Inferior parietal cortex (tissue), 1 donor: Measurements from ENCODE around the gene INHBE.
A peak's percentile ranks its signal among the peaks of the same experiment; 100 is the strongest.
"Not testable (repeated sequence)": the region's sequence is repeated elsewhere in the genome, so short reads cannot be mapped to it uniquely, and the experiment has no call there.

ENCODE experiments used
- DNase-seq: peaks from one replicate; pipeline ENCODE4 v3.0.0-alpha.2; 2016; ENCODE audit errors: extremely low spot score

Gene INHBE

DNA sequence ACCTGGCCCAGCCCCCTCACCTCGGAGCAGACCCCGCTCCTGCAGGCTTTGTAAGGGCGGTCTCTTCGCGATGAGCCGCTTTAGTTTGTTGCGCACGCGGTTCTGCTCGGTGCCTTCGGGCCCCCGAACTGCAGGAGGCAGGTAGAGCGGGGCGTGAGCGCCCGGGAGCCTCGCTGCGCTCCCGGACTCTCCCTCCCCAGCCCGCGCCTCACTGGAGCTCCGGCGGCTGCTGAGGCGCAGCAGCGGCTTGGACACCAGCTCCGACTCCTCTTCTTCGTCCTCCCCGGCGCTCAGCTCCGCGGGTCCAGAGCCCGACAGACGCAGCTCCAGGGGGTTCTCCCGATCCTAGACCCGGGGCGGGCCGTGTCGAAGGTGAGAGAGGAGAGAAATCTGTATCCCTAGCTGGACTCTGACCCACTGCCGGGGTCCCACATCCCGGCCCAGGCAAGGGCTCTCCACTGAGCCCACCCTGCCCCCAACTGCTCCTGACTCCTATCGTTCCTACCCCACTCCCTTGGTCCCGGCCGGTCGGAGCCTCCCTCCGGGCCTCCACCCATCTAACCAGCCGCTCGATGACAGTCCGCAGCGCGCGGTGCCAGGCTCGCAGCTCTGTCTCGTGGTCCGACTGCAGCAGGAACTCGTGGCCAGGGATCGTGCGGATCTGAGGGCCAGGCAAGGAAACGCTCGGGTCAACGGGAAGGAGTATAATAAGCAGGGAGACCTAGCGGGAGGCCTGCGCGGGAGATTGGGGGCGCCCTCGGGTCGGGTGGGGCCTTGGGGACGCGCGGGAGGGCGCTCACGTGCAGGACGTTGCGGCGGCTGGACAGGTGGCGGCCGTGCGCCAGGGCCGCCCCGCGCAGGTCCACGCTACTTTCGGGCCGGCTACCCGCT is 20.4 kb downstream of the INHBE start:
- no peak for DNase-seq

DNA sequence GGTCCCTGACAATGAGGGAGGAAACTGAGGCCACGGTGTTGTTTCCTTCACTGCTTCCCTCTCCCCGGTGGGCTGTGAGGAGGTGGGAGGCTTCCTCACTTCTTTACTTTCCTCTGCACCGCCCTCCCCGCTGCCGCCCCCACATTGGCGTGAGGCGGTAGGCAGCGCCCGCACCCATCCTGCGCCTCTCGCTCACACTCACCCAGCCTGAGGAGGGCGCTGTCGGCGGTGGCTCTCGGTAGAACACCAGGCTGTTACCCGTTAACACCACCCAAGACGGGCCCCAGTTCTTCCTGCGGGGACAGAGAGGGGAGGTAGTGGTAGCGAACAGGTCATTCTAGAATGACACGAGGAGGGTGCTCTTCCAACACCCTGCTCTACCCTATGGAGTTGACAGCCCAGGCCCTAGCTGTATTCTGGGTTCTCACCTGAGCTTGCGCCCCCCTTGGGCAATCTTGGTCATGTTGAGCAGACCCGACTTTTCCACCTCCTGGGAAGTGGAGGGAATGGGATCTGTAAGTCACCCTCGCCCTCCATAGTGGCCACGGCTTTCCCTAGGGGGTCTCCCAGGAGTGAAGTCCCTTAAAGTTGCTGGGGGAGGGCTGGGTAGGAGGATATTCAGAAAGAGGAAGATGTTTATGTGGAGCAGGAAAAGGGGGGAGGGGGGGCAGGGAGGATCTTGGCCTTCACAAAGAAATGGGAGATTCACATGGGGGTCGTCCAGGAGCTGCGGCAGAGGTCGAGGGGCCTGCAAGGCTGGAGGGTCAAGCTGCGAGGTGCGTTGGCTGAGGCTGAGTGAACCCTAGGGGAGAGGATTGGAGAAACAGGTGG is 21.3 kb downstream of the INHBE start:
- DNase-seq, result no peak

DNA sequence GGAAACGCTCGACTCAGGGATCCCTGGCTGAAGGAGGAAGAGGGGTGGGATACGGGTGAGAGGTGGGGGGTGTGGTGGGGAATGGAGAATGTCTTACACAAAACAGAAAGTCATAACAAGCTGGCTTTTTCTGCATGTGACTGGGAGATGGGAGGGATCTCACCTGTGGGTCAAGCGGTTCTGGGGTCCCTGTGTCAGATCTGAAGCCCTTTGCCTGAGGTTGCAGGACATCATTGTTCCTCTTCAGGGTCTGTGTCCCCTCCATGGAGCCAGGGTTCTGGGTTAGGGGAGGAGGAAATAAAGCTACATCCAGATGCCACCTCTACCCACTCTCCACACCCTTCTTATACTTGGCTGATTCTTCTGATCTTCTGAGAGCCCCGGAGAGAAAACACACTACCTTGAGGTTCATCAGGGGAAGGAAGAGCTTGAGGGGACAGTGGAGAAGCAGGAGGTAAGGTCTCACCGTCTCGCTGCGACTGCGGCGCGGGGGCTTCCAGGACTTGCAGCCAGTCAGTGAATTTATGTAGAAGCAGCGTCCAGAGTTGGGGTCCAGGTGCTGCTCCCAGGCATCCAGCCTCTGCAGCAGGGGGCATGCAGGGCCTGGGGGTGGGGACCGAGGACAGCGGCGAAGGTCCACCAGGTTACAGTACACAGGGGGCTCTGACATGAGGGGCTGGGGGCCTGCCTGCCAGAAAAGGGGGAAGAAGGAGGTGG is 22.0 kb downstream of the INHBE start:
- DNase-seq, result no peak

DNA sequence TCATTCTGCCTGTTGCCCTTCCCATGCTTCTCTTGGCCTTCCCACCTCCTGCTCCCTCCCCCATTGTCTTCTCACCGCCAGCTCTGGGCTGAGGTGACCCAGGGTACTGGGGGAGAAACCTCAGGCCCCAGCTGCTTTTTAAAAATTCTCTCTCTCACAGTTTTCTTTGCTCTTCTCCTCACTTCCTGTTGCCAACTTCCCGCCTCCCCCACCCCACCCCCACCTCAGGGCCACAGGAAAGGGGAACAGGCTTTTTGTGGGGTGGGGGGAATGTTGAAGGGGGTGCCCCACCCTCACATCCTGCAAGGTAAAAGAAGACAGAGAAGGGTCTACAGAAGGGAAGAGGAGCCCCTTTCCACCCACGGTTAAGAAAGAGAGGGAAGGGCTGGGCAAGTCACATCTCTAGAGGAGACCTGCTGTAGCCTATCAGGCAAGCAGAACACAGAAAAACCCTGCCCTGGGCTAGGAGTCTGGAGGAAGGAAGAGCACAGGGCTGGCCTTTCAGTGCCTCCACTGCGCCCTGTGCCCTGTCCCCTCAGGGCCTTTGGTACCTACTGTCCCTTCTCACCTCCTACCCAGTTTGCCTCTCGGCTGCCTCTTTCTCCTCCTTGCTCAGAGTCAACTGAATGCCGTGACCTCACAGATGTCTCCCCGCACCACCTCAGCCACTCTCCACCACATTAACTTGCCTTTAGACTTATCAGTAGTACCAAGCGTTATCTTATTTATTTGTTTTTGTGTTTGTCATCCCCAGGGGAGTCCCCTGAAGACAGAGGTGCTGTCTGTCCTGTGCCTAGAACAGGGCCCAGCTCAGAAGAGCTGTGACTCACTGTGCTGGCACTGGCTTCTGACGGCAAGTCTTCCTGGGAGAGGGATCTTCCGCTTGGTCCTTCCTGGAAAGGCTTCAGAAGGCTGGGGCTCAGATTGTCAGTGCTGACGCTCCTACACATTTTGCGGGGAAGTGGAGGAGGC is 22.9 kb downstream of the INHBE start:
- no peak for DNase-seq

DNA sequence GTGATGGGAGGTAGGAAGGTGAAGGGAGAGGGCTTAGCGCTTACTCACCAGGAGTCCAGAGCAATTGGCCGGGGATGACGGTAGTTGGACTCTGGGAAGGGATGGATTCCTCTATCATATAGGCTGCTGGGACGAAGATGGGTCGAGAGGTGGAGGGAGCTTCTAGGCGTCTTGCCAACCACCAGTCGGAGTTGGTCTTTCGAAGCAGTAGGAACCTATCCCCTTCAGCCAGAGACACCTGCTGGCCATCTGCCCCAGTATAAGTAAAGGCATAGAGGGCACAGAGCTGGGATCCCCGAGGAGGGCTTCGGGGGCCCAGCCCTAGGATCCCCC is 23.9 kb downstream of the INHBE start:
- no peak for DNase-seq

DNA sequence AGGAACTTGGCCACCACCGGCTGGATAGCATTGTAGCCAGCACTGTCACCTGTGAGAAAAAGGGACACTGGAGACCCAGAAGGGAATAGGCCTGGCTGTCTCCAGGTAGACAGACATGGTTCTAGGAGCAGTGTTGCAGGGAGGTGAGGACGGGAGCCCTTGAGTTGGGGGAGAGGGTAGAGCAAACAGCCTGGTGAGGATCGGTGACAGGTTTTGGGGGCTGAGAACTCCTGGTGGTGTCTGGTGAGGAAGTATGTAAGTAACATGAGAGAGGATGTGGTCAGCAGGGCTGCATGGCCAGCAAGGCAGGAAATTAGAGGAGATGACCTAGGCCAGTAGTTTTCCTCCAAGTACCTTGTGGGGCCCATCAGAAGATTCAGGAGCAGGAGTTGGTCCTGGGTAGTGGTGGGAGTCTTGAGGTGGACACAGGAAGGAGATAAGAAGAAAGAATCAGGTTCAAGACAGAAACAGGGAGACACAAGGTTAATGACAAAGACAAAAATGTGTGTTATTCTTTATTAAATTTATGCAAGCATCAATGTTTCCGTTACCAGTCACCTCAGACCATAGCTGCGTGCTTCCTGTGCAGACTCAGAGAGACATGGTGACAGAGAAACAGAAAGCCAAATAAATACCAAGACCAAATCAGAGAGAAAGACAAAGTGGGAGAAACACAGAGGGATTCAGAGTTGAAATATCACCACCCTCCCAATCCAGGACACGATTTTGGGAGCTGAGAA is 24.4 kb downstream of the INHBE start, which contains the start of gene ARHGAP9:
Gene ARHGAP9, minus strand, starts transcription at position 491 of the 740 bp plus-strand sequence. Its CDS starts 460 bp downstream, at position 31.
- no peak for DNase-seq

DNA sequence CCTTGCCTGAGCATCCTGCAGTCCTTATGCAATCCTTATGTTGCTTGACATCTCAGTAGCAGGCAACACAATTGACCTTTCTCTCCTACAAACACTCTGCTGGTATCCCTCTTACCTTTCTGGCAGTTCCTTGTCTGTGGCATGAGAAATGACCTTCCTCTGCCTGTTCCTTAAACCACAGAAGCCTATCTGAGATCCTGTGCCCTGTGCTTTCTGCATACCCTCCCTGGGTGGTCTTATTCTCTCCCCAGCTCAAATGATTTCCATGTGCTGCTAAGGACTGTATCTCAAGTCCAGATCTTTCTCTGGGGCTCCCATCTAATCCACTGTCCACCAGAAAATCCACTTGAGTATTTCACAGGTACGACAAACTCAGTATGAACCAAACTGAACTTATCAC is 26.6 kb downstream of the INHBE start:
- DNase-seq, result no peak

DNA sequence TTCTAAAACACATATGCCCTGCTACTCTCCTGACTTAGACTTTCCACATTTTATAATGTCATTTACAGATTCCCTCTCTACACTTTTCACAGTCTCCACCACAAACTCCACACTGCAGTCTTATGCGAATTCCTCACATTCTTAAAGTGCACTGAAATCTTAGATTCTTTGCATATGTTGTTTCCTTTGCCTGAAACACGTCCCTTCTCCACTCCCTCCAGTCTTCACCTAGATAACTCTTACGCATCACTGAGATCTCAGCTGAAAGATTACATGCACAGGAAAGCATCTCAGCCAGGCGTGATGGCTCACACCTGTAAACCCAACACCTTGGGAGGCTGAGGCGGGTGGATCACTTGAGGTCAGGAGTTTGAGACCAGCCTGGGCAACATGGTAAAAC is 28.4 kb downstream of the INHBE start:
- no peak for DNase-seq

DNA sequence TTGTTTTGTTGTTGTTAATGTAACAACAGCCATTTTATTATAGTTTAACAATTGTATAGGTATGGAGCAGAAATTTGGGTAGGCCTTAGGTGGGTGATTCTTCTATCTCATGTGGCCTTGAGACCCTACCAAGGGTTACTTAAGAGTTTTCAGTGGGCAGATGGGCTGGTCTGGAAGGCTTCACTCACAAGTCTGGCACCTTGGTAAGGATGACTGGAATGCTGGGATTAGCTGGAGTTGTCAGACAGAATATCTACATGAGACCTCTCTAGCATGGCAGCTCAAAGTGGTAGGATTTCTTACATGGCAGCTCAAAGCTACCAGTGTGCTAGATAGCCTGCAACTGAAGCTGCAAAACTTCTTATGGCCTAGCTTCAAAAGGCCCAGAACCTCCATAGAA is 30.6 kb downstream of the INHBE start:
- DNase-seq, result no peak

DNA sequence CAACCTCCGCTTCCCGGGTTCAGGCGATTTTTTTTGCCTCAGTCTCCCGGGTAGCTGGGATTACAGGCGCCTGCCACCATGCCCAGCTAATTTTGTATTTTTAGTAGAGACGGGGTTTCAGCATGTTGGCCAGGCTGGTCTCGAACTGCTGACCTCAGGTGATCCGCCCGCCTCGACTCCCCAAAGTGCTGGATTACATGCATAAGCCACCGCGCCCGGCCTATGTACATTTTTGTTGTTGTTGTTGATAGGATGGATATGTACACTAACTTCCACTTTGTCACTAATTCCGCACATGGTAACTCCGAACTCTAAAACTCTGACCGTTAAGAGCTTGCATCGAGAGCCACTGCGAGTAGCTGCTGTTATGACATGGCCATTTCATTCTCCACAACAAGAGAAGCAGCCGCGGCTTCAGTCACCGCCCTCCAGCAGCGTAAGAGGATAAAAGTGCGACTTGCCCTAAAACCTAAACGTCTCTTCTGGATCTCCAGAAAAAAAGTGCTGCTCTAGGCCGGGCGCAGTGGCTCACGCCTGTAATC is 32.0 kb downstream of the INHBE start:
- no peak for DNase-seq

DNA sequence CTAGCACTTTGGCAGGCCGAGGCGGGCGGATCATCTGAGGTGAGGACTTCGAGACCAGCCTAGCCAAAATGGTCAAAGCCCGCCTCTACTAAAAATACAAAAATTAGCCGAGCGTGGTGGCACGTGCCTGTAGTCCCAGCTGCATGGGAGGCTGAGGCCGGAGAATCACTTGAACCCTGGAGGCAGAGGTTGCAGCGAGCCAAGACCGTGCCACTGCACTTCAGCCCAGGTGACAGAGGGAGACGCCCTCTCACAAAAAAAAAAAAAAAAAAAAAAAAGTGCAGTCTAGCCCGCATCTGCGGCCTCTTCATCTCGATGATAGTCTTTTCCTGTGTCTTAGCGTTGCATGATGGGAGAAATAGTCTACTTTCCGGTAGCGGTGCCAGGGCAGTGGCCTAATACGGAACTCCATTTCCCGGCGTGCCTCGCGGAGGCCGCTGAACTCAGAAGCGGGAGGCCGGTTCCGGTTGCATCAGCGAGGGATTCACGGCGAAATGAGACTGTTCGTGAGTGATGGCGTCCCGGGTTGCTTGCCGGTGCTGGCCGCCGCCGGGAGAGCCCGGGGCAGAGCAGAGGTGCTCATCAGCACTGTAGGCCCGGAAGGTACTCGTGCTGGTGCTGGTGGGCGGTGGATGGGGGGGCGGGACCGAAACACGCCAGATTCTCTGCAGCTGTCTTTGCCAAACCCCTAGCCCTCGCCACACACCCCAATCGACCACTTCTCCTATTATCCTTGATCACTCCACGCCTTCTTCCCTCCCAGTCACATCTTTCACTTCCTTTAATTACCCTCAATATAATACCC is 32.7 kb downstream of the INHBE start, which contains the start of gene MARS1:
Gene MARS1, plus strand, starts transcription at position 472 of the 805 bp plus-strand sequence. Its CDS starts 23 bp downstream, at position 495.
- peak; percentile 99 for DNase-seq

DNA sequence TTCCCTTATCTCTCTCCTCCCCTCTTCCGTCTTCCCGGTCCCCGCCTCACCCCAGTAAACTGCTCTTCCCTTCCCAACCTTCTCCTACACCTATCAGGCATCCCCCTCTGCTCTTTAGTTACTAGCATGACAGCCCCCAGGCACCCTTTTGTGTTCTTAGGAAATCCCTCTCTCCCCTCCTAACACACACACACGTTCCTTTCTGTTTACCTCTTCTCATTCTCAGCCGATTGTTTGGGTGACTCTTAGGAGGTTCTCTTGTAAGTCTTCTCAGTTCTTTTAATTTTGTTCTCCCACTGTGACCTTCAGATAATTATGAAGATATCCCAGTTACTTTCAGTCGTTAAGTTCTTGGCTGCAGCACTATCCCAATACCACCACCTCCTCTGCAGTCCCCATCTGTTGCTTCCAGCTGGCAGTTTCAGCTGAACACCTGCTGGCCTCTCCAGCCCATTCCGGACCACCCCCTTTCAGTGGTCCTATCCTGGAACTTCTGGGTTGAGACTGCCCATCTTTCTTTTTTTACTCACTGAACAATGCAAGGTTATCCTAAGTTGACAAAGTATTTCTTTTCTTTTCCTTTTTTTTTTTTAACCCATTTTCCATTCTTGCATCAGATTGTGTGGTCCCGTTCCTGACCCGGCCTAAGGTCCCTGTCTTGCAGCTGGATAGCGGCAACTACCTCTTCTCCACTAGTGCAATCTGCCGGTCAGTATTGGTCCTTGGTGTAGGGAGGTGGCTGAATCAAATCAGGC is 33.5 kb downstream of the INHBE start:
- no peak for DNase-seq

DNA sequence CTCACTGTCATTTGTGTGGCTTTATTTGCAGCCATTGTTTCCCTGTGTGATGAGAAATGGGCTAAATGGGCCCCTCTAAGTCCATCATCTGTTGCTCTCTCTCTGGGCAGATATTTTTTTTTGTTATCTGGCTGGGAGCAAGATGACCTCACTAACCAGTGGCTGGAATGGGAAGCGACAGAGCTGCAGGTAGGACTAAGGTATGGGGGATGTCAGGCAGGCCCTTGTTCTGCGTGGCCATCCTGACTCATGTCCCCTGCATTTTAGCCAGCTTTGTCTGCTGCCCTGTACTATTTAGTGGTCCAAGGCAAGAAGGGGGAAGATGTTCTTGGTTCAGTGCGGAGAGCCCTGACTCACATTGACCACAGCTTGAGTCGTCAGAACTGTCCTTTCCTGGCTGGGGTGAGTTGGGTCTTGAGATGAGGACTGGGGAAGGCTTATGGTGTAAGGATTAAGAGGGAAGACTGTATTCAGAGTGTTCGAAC is 34.1 kb downstream of the INHBE start:
- DNase-seq, result no peak

DNA sequence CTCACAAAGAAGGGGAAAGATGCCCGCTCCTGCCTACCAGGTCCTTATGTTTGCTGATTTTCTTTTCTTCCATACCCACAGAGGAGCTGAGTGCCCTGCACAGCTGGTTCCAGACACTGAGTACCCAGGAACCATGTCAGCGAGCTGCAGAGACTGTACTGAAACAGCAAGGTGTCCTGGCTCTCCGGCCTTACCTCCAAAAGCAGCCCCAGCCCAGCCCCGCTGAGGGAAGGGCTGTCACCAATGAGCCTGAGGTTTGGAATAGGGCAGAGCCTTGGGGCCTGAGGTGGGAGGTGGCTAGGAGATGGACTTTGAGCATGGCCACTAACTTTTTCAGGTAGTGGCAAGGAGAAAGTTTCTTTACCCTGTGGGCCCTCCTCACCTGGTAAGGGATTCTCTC is 35.0 kb downstream of the INHBE start:
- no peak for DNase-seq

DNA sequence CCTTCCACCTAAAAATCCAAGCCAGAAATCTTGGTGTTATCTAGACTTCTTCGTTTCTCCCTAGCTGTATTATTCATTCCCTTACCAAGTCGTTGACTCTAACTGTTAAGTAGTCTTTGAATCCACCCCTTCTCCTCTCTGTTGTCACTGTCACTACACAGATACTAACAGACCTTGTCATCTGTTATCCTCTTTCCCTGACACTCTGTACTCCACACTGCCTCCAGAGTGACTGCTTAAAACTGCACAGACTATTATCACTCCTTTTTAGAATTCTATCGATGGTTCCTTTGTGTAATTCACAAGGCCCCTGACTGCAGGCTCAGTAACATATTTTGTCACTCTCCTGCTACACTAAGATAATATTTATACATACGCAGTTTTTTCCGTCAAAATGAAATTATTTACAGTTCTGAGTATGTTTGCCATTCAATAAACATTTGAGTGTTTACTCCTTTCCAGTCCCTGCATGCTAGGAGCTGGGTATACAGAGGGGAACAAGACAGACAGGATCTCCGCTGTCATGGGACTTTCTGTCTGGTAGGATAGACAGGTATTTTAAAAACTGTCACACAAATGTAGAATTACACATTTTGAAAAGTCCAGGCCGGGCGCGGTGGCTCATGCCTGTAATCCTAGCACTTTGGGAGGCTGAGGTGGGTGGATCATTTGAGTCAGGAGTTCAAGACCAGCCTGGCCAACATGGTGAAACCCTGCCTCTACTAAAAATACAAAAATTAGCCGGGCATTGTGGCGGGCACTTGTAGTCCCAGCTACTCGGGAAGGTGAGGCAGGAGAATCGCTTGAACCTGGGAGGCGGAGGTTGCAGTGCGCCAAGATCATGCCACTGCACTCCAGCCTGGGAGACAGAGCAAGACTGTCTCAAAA is 36.5 kb downstream of the INHBE start:
- no peak for DNase-seq

DNA sequence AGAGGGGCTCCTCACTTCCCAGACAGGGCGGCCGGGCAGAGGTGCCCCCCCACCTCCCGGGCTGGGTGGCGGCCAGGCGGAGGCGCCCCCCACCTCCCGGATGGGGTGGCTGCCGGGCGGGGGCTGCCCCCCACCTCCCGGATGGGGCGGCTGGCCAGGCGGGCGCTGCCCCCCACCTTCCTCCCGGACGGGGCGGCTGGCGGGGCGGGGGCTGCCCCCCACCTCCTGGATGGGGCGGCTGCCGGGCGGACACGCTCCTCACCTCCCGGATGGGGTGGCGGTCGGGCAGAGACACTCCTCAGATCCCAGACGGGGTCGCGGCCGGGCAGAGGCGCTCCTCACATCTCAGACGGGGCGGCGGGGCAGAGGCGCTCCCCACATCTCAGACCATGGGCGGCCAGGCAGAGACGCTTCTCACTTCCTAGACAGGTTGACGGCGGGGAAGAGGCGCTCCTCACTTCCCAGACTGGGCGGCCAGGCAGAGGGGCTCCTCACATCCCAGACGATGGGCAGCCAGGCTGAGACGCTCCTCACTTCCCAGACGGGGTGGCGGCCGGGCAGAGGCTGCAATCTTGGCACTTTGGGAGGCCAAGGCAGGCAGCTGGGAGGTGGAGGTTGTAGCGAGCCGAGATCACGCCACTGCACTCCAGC is 40.1 kb downstream of the INHBE start:
- not testable (repeated sequence) for DNase-seq

DNA sequence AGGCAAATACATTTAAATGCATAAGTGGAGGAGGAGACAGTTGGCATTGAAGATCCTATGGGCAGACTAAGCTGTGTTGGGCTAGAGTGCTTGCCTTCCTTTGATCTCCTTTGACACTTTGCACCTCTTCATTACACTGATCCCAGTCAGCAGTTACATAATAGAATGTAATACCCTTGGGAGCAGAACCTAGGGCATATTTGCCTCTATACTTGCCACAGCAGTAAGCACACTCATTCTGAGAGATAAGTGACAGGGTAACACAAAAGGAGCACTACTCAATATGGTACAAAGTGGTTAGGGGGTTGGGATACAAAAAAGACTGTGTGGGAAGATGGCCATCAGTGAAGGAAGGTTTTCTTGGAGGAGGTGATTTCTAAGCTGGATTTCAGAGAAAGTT is 41.7 kb downstream of the INHBE start:
- DNase-seq, result no peak
